Transverse colon (tissue), 4 donors: ENCODE data around the gene CYSLTR1. TPM values are rescaled to one million over a fixed set of nuclear protein-coding genes. Genes with fewer than 3 reads are reported as not detected.

Source experiments
- DNase-seq: peaks from one replicate; pipeline ENCODE4 v3.0.0-alpha.2; 2019
- H3K27ac ChIP-seq, 4 donors: fragments of 200-600 bp; sonication (generic); 2 replicates each; pipeline ENCODE4 v1.5.1; 2016 to 2018; ENCODE audit warnings: inconsistent platforms in 4 of 4
- H3K27me3 ChIP-seq: fragments of 200-600 bp; sonication (generic); 2 replicates; pipeline ENCODE4 v1.5.1; 2017; ENCODE audit warnings: inconsistent platforms
- H3K36me3 ChIP-seq, 4 donors: fragments of 200-600 bp; sonication (generic); 2 replicates each; pipeline ENCODE4 v1.5.1; 2017 to 2019; ENCODE audit warnings: inconsistent platforms in 4 of 4
- H3K4me1 ChIP-seq, 4 donors: fragments of 200-600 bp; sonication (generic); 2 replicates each; pipeline ENCODE4 v1.5.1; 2017 to 2020; ENCODE audit warnings: inconsistent platforms in 4 of 4
- H3K4me3 ChIP-seq, 4 donors: fragments of 200-600 bp; sonication (generic); 1 replicate in 1 of 4; 2 replicates in 3 of 4; pipeline versions ENCODE4 v1.5.1 to v1.6.1; 2017 to 2019; ENCODE audit warnings: inconsistent platforms in 4 of 4
- H3K9me3 ChIP-seq, 2 donors: fragments of 200-600 bp; sonication (generic); 2 replicates each; pipeline ENCODE4 v1.5.1; 2017 to 2019; ENCODE audit warnings: inconsistent platforms in 2 of 2
- EP300 ChIP-seq: sonication (generic); formaldehyde crosslinking; IDR thresholded peaks from one replicate; pipeline ENCODE4 v1.6.1; 2017; ENCODE audit warnings: antibody characterized with exemption, low read depth
- POLR2A ChIP-seq: fragments of 450-650 bp; IDR thresholded peaks from one replicate; pipeline ENCODE4 v1.6.1; 2016; ENCODE audit warnings: antibody characterized with exemption, mild to moderate bottlenecking, moderate library complexity
- POLR2AphosphoS5 ChIP-seq, 3 donors: sonication (generic); formaldehyde crosslinking; IDR thresholded peaks; one replicate each; pipeline ENCODE4 v1.6.1; 2016; ENCODE audit warnings: antibody characterized with exemption in 3 of 3
- WGBS, 2 donors: methylation state at CpG; one replicate each; pipeline ENCODE4 v1.1.5; 2018; ENCODE audit warnings: low coverage in 1 of 2; 5-methylcytosine and 5-hydroxymethylcytosine counted together
- in situ Hi-C, 4 donors: fragments of 200-750 bp; cut with MboI; loops; one replicate each; pipeline versions ENCODE4 v1.15.0 to v1.15.1; 2017; ENCODE audit warnings: low sequenced_read_pairs in 3 of 4, low pct_ligation_motif_present in 1 of 4, low pct_unique_long_range_greater_than_20kb in 1 of 4
- intact Hi-C: fragments of 100-400 bp; cut with DNase I; formaldehyde crosslinking; loops from one replicate; pipeline ENCODE4 v1.15.1; 2023; ENCODE audit warnings: low total_unique reads
- total RNA-seq, 4 donors: library from RNA; depleted of rRNA; stranded (reverse); fragments of >200 nt; gene quantifications; one replicate each; pipeline ENCODE4 v1.1.0, GENCODE V29; 2016
- TF ChIP-seq, protein P1 (sequence below), 5 experiments: fragments of 200-600 bp in 3 of 5; fragments of 450-650 bp in 2 of 5; sonication (generic) in 3 of 5; IDR thresholded peaks; 1 replicate in 2 of 5; 2 replicates in 3 of 5; pipeline ENCODE4 v1.5.1; 2016 to 2017; ENCODE audit warnings: antibody characterized with exemption in 5 of 5, inconsistent platforms in 3 of 5, mild to moderate bottlenecking in 2 of 5, moderate library complexity in 1 of 5

CYSLTR1 gene, protein sequence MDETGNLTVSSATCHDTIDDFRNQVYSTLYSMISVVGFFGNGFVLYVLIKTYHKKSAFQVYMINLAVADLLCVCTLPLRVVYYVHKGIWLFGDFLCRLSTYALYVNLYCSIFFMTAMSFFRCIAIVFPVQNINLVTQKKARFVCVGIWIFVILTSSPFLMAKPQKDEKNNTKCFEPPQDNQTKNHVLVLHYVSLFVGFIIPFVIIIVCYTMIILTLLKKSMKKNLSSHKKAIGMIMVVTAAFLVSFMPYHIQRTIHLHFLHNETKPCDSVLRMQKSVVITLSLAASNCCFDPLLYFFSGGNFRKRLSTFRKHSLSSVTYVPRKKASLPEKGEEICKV
- total RNA-seq: 1 to 10 TPM in 2 of 4 donors, not detected in 2; 1.2 to 3.3 TPM

DNA sequence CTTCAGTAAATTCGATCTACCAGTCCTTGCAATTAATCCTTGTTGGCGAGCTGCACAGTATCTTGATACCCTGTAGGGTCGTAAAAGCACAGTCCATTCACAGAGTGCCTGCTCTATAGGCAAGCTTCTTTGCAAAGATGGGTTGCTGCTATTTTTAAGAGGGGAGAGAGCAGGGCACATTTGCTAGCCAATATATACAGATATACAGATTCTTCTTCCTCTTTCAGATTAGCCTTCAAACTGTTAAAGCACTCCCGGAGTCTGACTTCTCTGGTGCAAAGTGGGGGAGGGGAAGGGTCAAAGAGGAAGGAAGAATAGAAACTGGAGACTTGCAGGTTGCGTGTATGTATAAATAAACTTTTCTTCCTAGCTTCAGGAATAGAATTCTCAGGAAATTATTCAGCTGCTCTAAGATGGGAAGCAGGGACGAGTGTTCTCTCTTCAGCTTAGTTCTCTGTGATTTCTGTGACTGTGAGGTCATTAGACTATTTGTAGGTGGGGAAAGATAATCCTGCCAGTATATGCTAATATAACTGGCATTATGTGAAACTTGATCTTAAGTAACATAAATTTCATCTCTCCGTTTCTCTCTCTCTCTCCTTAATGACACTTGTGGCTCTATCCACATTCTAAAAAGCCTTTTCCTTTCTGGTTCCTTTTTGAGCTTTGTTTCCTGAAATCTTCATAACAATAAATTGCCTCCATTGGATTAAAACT, at the start of gene CYSLTR1:
TSS of gene CYSLTR1 (minus strand) at position 242 of the 717 bp plus-strand sequence. CDS start 53,865 bp downstream, outside the sequence.
- 0 to 29% methylated on average over 1 to 7 of the region's 7 CpGs for WGBS, 2 donors
- TF ChIP-seq, protein P1, sequence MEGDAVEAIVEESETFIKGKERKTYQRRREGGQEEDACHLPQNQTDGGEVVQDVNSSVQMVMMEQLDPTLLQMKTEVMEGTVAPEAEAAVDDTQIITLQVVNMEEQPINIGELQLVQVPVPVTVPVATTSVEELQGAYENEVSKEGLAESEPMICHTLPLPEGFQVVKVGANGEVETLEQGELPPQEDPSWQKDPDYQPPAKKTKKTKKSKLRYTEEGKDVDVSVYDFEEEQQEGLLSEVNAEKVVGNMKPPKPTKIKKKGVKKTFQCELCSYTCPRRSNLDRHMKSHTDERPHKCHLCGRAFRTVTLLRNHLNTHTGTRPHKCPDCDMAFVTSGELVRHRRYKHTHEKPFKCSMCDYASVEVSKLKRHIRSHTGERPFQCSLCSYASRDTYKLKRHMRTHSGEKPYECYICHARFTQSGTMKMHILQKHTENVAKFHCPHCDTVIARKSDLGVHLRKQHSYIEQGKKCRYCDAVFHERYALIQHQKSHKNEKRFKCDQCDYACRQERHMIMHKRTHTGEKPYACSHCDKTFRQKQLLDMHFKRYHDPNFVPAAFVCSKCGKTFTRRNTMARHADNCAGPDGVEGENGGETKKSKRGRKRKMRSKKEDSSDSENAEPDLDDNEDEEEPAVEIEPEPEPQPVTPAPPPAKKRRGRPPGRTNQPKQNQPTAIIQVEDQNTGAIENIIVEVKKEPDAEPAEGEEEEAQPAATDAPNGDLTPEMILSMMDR (IDR thresholded peaks at IDR 0.05): no peak
- Histone ChIP-seq H3K27me3 (no peaks in the 10 kb centered on the region), H3K4me1 (no peaks in the 10 kb centered on the region), H3K27ac (peak within 1 kb of the TSS in 3 of 4 donors; percentile 16 to 25 (median 22)), H3K36me3 (no peaks in the 10 kb centered on the region), H3K4me3 (peak within 1 kb of the TSS in 1 of 4 donors; percentile 20), H3K9me3 (no peaks in the 10 kb centered on the region)
- in situ Hi-C loops (no loop called here), intact Hi-C loops (no loop called here)
- no peak for DNase-seq

DNA sequence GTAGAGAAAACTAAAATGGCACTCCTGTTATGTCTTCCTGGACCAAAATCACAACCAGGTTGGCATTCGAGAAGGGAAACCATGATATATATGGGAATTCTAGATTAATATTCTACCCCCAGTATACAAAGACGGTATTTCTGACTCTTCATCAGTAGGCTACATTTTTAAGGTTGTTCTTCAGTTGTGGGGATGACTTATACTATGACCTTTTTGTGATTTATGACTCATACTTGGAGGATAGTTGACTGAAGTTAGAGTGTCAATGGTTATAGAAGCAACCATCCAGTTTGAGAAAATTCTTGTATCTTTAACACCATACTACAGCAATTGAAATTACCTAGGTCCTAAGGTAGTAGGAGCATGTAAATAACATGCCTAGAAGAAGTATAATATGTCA, 49.8 kb upstream of the CYSLTR1 start:
- in situ Hi-C loops: no loop called here
- H3K36me3 ChIP-seq: no peaks in the 10 kb centered on the region
- WGBS, 2 donors: 81 to 100% methylated on average over 1 to 2 of the region's 2 CpGs
- peaks cover 0 to 3% (median 0%) of the 10 kb centered on the region in 4 donors for H3K4me1 ChIP-seq
- intact Hi-C loops: no loop called here
- H3K4me3 ChIP-seq: no peak overlapping the region
- DNase-seq: no peak
- H3K27ac ChIP-seq: no peak overlapping the region
- TF ChIP-seq EP300: no peak
- TF ChIP-seq POLR2AphosphoS5 (IDR thresholded peaks at IDR 0.05): no peak
- TF ChIP-seq, protein P1 (IDR thresholded peaks at IDR 0.05): no peak
- TF ChIP-seq POLR2A: no peak
- H3K9me3 ChIP-seq: no peaks in the 10 kb centered on the region
- no peaks in the 10 kb centered on the region for H3K27me3 ChIP-seq

DNA sequence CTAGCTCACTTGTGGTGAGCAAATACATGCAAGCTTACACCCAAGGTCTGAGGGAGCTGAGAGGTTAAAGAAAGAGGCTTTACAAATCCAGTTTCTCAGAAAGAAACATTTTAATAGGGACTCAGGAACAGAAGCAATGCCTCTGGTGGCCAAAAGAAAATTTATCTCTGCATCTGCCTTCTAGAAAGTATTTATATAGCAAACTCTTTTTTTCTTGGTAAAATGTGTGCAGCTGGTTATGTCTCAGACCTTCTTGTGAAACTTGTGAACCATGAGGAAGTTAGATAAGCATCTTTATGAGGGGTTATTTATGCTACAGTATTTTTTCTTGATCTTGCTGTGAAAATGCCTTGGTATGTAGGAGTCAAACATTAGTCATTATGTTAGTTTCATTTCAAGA, 48.5 kb upstream of the CYSLTR1 start:
- no peaks in the 10 kb centered on the region for H3K36me3 ChIP-seq
- TF ChIP-seq POLR2A (no peak), POLR2AphosphoS5 (IDR thresholded peaks at IDR 0.05) (no peak), EP300 (no peak)
- TF ChIP-seq, protein P1 (IDR thresholded peaks at IDR 0.05): no peak
- in situ Hi-C loops (no loop called here), intact Hi-C loops (no loop called here)
- no peak overlapping the region for H3K4me3 ChIP-seq
- no peaks in the 10 kb centered on the region for H3K9me3 ChIP-seq
- no peak overlapping the region for H3K27ac ChIP-seq
- no peaks in the 10 kb centered on the region for H3K27me3 ChIP-seq
- DNase-seq: no peak
- peaks cover 0 to 3% (median 0%) of the 10 kb centered on the region in 4 donors for H3K4me1 ChIP-seq

DNA sequence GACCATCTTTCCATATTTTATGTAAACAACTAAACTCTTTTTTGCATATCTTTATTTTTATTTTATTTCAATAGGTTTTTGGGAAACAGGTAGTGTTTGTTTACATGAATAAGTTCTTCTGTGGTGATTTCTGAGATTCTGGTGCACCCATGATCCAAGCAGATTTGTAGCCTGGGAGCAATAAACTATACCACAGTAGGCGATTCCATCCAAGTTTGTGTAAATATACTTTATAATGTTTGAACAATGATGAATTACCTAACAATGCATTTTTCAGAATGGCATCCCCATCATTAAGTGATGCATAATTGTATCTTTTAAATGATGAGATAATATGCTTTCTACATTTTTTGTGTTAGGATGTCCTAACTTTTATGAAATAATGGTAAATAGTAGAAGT, 39.2 kb upstream of the CYSLTR1 start:
- H3K4me3 ChIP-seq: no peak overlapping the region
- no peaks in the 10 kb centered on the region for H3K4me1 ChIP-seq
- in situ Hi-C loops (no loop called here), intact Hi-C loops (no loop called here)
- H3K27ac ChIP-seq: no peak overlapping the region
- no peaks in the 10 kb centered on the region for H3K27me3 ChIP-seq
- TF ChIP-seq POLR2A (no peak), EP300 (no peak), POLR2AphosphoS5 (IDR thresholded peaks at IDR 0.05) (no peak)
- TF ChIP-seq, protein P1 (IDR thresholded peaks at IDR 0.05): no peak
- H3K9me3 ChIP-seq: no peaks in the 10 kb centered on the region
- no peak for DNase-seq
- 54 to 75% methylated on average over 1 of the region's 1 CpG for WGBS, 2 donors
- no peaks in the 10 kb centered on the region for H3K36me3 ChIP-seq
